Kidney (tissue), 14 donors: ENCODE measurements around the gene NFATC2. TPM values are rescaled to one million over a fixed set of nuclear protein-coding genes. Genes with fewer than 3 reads are reported as not detected.

Experiments
- DNase-seq, 5 donors: peaks; one replicate each; pipeline ENCODE4 v3.0.0-alpha.2; 2013 to 2020
- FAIRE-seq: peaks from 2 replicates; lab custom pipeline; 2012; peaks lifted over from hg19 to GRCh38; lab: Jason Lieb, UNC
- H3K27ac ChIP-seq, 2 donors: one replicate each; pipeline ENCODE4 v1.7.0; 2013; ENCODE audit warnings: low read depth in 2 of 2, low read length in 2 of 2, inconsistent platforms in 1 of 2
- H3K27me3 ChIP-seq: one replicate; pipeline ENCODE4 v1.7.1; 2013; ENCODE audit warnings: low read length, inconsistent platforms; ENCODE audit not compliant: control insufficient read depth, insufficient read depth
- H3K36me3 ChIP-seq, 3 donors: one replicate each; pipeline versions ENCODE4 v1.7.0 to v1.7.1; 2013; ENCODE audit warnings: low read length in 3 of 3, control low read depth in 1 of 3, inconsistent platforms in 1 of 3; ENCODE audit not compliant: insufficient read depth in 3 of 3, control insufficient read depth in 2 of 3
- H3K4me1 ChIP-seq, 3 donors: one replicate each; pipeline versions ENCODE4 v1.7.0 to v1.7.1; 2013; ENCODE audit warnings: low read length in 3 of 3, inconsistent platforms in 1 of 3, low read depth in 1 of 3; ENCODE audit not compliant: control insufficient read depth in 2 of 3, insufficient read depth in 2 of 3
- H3K4me3 ChIP-seq, 3 donors: one replicate each; pipeline versions ENCODE4 v1.7.0 to v1.8.1; 2013; ENCODE audit warnings: low read length in 3 of 3, control low read depth in 1 of 3, inconsistent platforms in 1 of 3
- H3K9ac ChIP-seq, 3 donors: one replicate each; pipeline versions ENCODE4 v1.7.0 to v1.7.1; 2013; ENCODE audit warnings: low read length in 3 of 3, control low read depth in 1 of 3, inconsistent platforms in 1 of 3
- H3K9me3 ChIP-seq, 3 donors: one replicate each; pipeline versions ENCODE4 v1.7.0 to v1.7.1; 2013; ENCODE audit warnings: low read length in 3 of 3, control low read depth in 1 of 3, inconsistent platforms in 1 of 3; ENCODE audit not compliant: control insufficient read depth in 2 of 3, insufficient read depth in 1 of 3
- CTCF ChIP-seq: IDR thresholded peaks from 3 replicates; pipeline ENCODE4 v1.5.1; 2012; ENCODE audit warnings: mild to moderate bottlenecking, moderate library complexity, borderline replicate concordance; ENCODE audit not compliant: insufficient read depth; ENCODE audit errors: extremely low read depth
- intact Hi-C: fragments of 100-400 bp; cut with DNase I; formaldehyde crosslinking; loops from one replicate; pipeline ENCODE4 v1.11.1; 2022
- polyA plus RNA-seq: library from polyadenylated mRNA; stranded (reverse); fragments of 350-450 nt; fragmentation: Illumina TruSeq; extraction: RNeasy Lipid Tissue Mini Kit (QIAGEN cat#74804); gene quantifications from one replicate; pipeline ENCODE4 v1.2.3, GENCODE V29; 2014; ENCODE audit warnings: low read depth, low replicate concordance; ENCODE audit not compliant: insufficient read depth
- total RNA-seq: library from RNA; stranded (reverse); fragmentation: NEBNext Ultra II Directional; extraction: Animal tissue kit (Norgen Biotek cat#: 25700); gene quantifications from one replicate; pipeline ENCODE4 v1.2.1, GENCODE V29; 2021
- donor health status: control.
- donor health status: control.
- donor health status: control.
- donor health status: control.
- donor health status: control.
- donor health status: DM: yes; HTN: yes; CAD: no.
- donor health status: Normal renal cell carcinoma (clear cell type).

NFATC2 gene
- total and polyA plus RNA-seq, 2 donors from 2014 or later, result 0.73 to 10.5 TPM

- intact Hi-C loops, result no loop called here
- H3K27ac ChIP-seq, result no peak overlapping the region
- no peak overlapping the region for H3K4me3 ChIP-seq
- H3K4me1 ChIP-seq, result no peaks in the 10 kb centered on the region
- H3K9me3 ChIP-seq, result no peaks in the 10 kb centered on the region
- no peaks in the 10 kb centered on the region for H3K36me3 ChIP-seq
- H3K27me3 ChIP-seq, result no peaks in the 10 kb centered on the region
- FAIRE-seq, result no peak
- DNase-seq, result no peak
- TF ChIP-seq CTCF, result no peak
- H3K9ac ChIP-seq, result no peak overlapping the region
Measured at GRCh38 chr20:51587145-51587544, 44.6 kb upstream of the NFATC2 start.

- Histone ChIP-seq H3K4me3 (no peak overlapping the region), H3K4me1 (no peaks in the 10 kb centered on the region), H3K9ac (no peak overlapping the region), H3K27ac (no peak overlapping the region), H3K27me3 (no peaks in the 10 kb centered on the region), H3K9me3 (no peaks in the 10 kb centered on the region), H3K36me3 (no peaks in the 10 kb centered on the region)
- intact Hi-C loops, result no loop called here
- TF ChIP-seq CTCF, result no peak
- DNase-seq, result no peak
- no peak for FAIRE-seq
Measured at GRCh38 chr20:51586005-51586440, 43.5 kb upstream of the NFATC2 start.

DNA sequence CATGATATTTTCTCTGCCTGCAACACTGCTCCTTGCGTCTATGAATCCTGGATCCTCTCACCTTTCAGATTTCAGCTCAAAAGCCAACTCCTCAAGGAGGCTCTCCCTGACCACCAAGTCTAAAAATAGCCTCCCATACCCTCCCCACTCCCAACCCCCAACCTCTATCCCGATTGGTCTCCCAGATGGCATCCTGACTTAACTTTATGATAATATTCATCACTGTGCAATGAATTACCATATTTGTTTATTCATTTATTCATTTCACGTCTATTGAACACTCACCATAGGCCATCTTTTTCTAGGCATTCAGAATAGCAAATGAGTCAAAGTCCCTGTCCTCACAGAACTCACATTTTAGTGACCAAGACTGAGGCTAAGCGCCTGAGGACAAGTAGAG lies 42.6 kb upstream of the NFATC2 start:
- intact Hi-C loops, result no loop called here

More for the DNA sequence above, 42.6 kb upstream of the NFATC2 start:
- TF ChIP-seq CTCF, result no peak
- Histone ChIP-seq H3K4me3 (no peak overlapping the region), H3K9ac (no peak overlapping the region), H3K9me3 (no peaks in the 10 kb centered on the region), H3K4me1 (no peaks in the 10 kb centered on the region), H3K27ac (no peak overlapping the region), H3K36me3 (no peaks in the 10 kb centered on the region), H3K27me3 (no peaks in the 10 kb centered on the region)
- FAIRE-seq, result no peak
- DNase-seq, result no peak
